ENCODE data around the gene CCDC12. TPM values are rescaled to one million over a fixed set of nuclear protein-coding genes. Genes with fewer than 3 reads are reported as not detected.

The CCDC12 gene
- total RNA-seq, 1 experiment from 2014 or later, result 40.6 TPM

- DNase-seq (ENCODE audit: low read depth), result no peak
These were observed 97.6 kb downstream of the CCDC12 start for GRCh38 chr3:46878781-46879436.

DNA sequence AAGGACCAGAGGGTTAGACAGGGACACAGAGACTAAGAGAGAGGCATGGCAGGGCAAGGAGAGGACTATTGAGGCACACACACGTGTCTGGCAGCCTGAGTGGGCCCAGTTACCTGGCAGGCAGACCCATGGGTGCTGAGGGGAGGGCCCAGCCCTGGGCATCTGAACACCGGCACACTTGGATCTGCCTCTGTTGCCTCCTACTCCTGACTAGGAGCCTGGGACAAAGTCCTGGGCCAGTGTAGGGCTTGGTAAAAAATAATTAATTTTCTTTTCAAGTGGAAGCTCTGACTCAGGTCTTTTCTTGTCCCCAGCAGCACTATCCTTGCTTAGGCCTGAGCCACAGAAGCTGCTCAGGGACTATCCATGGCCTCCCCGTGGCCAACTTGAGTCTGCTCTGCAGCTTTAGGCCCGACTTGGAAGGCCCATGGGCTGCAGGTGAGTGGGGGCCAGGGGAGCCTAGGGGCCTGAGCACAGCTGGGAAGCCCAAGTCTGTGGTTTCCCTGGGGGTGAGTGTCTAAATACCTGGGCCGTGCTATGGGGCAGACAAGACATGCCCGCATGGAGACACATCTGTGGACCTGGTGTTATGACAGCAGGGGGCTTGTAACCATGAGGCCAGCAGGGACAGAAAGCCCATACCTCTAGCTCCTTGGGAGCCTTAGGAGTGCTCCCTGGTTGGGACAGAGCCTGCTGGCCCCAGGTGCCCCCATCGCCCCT is 99.0 kb downstream of the CCDC12 start, which contains the start of gene PTH1R:
PTH1R (plus strand) TSS at position 316 of the 720 bp plus-strand sequence. CDS start 5,839 bp downstream, outside the sequence.
- no peak for DNase-seq (ENCODE audit: low read depth)

DNA sequence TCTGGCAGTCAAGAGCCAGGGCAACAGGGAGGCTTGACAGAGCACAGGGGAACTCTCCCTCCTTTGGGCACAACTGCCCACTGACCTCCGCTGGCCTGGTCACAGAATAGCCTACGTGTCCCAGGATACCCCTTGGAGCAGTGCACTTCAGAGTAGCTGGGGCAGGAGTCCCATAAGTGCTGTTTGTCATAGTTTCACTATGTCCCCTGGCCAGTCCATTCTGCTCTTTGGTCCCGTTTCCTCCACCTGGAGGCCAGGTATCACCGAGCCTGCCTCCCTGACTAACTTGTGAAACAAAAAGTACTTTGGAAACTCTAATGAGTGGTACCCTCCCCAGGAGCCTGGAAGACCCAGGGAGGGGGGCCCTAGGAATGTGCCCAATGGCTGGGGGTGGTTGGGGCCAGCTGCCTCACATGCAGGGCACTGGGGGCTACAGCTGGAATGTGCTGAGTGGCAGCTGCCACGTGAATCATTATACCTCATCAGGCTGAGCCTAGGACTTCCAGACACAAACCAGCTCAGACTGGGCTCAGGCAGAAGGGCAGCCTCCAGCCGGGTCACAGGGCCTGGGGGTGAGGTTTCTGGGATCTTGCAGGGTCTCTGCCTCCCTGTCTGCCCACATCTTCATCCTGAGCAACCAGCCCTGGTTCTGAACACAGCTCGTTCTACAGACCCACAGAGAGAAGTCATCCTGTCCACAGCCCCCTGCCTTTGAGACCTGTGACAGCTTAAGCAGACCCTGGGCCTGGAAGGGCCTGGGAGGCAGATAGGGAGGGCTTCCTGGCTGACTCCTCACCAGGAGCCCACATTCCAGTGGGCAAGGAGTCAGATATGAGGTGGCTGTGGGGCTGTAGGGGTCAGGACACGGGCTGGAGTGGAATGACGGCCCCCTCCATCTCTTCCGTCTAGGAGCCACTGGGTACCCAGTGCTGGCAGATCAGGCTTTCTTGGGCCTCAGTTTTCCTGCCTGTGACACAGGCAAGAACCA is 99.9 kb downstream of the CCDC12 start:
- no peak for DNase-seq (ENCODE audit: low read depth)

- DNase-seq (ENCODE audit: low read depth), result no peak
These were observed 101.0 kb downstream of the CCDC12 start for GRCh38 chr3:46875560-46875959.

DNA sequence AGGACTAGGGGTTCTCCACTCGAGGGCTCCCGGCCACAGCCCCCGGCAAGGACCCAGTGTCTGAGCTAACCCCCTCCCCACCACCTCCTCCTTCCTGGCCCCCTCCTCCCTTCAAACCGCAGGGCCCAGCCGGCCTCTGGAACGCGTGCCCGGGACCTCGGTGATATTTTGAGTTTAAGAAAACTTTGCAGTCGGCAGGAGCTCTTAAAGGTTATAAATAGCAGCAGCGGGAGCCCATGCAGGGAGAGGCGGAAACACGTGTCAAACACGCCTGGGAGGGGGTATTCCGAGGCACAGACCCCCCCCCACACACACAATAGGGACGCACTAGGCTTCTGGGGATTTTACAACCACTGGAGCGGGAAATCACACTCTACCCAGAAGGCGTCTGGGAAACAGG is 102.1 kb downstream of the CCDC12 start:
- DNase-seq (ENCODE audit: low read depth), result no peak

GRCh38 chr3:46873521-46873920 is 103.0 kb downstream of the CCDC12 start:
- DNase-seq (ENCODE audit: low read depth), result no peak

Small RNAs within 50 kb of the gene (small RNA-seq; reads per million reads assigned to genes)
- not detected for gene AC109583.2

Other genes starting within 250 kb of the CCDC12 start
- gene MYL3, start 113.3 kb downstream of the CCDC12 start, total RNA-seq (2014; rRNA removed; shearing (Covaris generic)), result not detected in 2 replicates
- 2.6 and 3.1 TPM in 2 replicates for gene PTH1R, start 99.0 kb downstream of the CCDC12 start, total RNA-seq (2014; rRNA removed; shearing (Covaris generic))
- 42.1 and 42.7 TPM in 2 replicates for gene NBEAL2, start 2.9 kb upstream of the CCDC12 start, total RNA-seq (2014; rRNA removed; shearing (Covaris generic))
- gene SETD2, start 187.4 kb upstream of the CCDC12 start, total RNA-seq (2014; rRNA removed; shearing (Covaris generic)), result 16.0 and 17.2 TPM in 2 replicates

Data from HT1080 (cell line).